ENCODE data around the gene TBC1D22A. TPM values are rescaled to one million over a fixed set of nuclear protein-coding genes. Genes with fewer than 3 reads are reported as not detected.

The TBC1D22A gene
- total RNA-seq, 1 donor from 2014 or later: 18.9 TPM

DNA sequence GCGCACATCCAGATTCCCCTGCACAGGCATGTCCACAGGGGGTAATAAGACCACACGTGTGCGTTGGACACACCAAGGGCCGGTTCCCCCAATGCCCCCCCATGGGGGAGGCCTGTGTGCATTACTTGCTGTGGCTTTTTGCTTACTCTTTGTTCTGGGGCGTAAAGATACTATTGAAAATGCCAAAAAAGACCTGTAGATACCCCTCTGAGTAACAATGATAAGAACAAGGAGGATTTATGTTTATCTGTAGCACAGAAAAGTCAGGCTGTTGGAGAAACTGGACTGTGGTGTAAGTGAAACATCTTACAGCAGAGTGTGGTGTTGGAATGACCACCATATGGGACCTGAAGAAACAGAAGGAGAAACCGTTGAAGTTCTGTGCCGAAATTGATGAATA, 103.2 kb downstream of the TBC1D22A start:
- no peaks in the 10 kb centered on the region for H3K27me3 Mint-ChIP-seq (ENCODE audit: low read depth)
- DNase-seq (ENCODE audit: low spot score): no peak
- no peak overlapping the region for H3K4me3 Mint-ChIP-seq (ENCODE audit: unreplicated experiment)
- H3K36me3 Mint-ChIP-seq (ENCODE audit: low read depth): peaks cover 3% of the 10 kb centered on the region
- H3K27ac Mint-ChIP-seq (ENCODE audit: unreplicated experiment): no peak overlapping the region
- H3K4me1 Mint-ChIP-seq (ENCODE audit: low read depth): peaks cover 8% of the 10 kb centered on the region
- peaks cover 3% of the 10 kb centered on the region for H3K9me3 Mint-ChIP-seq (ENCODE audit: low read depth)
- TF ChIP-seq, protein P1, sequence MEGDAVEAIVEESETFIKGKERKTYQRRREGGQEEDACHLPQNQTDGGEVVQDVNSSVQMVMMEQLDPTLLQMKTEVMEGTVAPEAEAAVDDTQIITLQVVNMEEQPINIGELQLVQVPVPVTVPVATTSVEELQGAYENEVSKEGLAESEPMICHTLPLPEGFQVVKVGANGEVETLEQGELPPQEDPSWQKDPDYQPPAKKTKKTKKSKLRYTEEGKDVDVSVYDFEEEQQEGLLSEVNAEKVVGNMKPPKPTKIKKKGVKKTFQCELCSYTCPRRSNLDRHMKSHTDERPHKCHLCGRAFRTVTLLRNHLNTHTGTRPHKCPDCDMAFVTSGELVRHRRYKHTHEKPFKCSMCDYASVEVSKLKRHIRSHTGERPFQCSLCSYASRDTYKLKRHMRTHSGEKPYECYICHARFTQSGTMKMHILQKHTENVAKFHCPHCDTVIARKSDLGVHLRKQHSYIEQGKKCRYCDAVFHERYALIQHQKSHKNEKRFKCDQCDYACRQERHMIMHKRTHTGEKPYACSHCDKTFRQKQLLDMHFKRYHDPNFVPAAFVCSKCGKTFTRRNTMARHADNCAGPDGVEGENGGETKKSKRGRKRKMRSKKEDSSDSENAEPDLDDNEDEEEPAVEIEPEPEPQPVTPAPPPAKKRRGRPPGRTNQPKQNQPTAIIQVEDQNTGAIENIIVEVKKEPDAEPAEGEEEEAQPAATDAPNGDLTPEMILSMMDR (IDR thresholded peaks at IDR 0.05): no peak

DNA sequence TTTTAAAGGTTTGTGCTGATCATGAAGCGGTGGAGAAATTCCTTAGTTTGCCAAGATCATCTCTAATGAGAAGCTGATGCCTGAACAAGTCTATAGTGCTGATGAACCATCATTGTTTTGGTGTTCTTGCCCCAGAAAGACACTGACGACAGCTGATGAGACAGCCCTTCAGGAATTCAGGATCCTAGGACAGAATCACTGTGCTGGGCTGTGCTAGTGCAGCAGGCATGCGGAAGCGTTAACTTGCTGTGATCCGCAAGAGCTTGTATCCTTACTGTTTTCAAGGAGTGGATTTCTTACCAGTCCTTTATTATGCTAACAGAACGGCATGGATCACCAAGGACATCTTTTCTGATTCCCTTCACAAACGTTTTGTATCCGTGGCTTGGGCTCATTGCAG, 104.1 kb downstream of the TBC1D22A start:
- Mint-ChIP-seq H3K27me3 (ENCODE audit: low read depth) (no peaks in the 10 kb centered on the region), H3K27ac (ENCODE audit: unreplicated experiment) (peak overlapping the region; percentile 64)
- no peak for DNase-seq (ENCODE audit: low spot score)

DNA sequence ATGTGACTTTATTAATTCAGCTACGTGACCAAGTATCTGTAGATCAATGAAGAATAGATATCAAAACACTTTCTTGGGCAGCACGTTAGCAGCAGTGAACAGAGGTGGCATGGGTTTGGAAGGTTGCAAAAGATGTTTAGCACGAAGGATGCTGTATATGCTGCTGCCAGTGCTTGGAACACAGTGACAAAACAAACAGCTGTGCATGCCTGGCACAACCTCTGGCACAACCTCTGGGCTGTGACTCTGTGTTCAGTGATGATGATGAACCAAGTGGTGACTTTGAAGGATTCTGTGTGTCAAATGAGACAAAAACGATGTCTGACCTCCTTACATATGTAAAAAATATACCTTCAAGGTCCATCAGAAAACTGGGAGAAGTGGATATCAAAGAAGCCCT, 104.7 kb downstream of the TBC1D22A start:
- H3K27ac Mint-ChIP-seq (ENCODE audit: unreplicated experiment): peak overlapping the region; percentile 5
- H3K4me3 Mint-ChIP-seq (ENCODE audit: unreplicated experiment): no peak overlapping the region
- H3K9me3 Mint-ChIP-seq (ENCODE audit: low read depth): peaks cover 16% of the 10 kb centered on the region
- TF ChIP-seq, protein P1 (IDR thresholded peaks at IDR 0.05): no peak
- H3K27me3 Mint-ChIP-seq (ENCODE audit: low read depth): no peaks in the 10 kb centered on the region
- no peak for DNase-seq (ENCODE audit: low spot score)
- peaks cover 16% of the 10 kb centered on the region for H3K36me3 Mint-ChIP-seq (ENCODE audit: low read depth)
- peaks cover 8% of the 10 kb centered on the region for H3K4me1 Mint-ChIP-seq (ENCODE audit: low read depth)

More for the DNA sequence above, 104.1 kb downstream of the TBC1D22A start:
- peaks cover 13% of the 10 kb centered on the region for H3K36me3 Mint-ChIP-seq (ENCODE audit: low read depth)
- H3K4me1 Mint-ChIP-seq (ENCODE audit: low read depth): peaks cover 8% of the 10 kb centered on the region
- peaks cover 12% of the 10 kb centered on the region for H3K9me3 Mint-ChIP-seq (ENCODE audit: low read depth)
- TF ChIP-seq, protein P1 (IDR thresholded peaks at IDR 0.05): no peak
- no peak overlapping the region for H3K4me3 Mint-ChIP-seq (ENCODE audit: unreplicated experiment)

DNA sequence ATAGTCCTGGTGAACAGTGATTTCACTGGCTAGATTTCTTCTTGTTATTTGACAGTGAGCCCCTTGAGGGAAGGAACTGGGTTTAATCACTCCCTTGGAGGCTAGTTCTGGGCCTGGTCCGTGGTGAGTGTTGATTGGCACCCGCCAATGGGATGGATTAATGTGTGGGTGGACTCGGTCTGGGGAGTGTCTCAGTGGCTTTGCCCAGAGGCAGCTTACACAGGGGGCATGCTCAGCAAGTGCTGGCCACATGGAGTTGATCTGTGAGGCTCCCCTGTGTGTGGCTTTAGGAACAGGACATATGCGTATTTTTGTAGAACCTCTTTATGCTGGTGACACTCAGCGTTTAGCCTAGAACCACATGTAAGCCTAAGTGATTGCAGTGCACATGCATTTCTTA, 106.9 kb downstream of the TBC1D22A start:
- H3K27me3 Mint-ChIP-seq (ENCODE audit: low read depth): no peaks in the 10 kb centered on the region
- TF ChIP-seq, protein P1 (IDR thresholded peaks at IDR 0.05): no peak
- H3K27ac Mint-ChIP-seq (ENCODE audit: unreplicated experiment): no peak overlapping the region
- peaks cover 29% of the 10 kb centered on the region for H3K9me3 Mint-ChIP-seq (ENCODE audit: low read depth)
- no peak for DNase-seq (ENCODE audit: low spot score)
- peaks cover 8% of the 10 kb centered on the region for H3K4me1 Mint-ChIP-seq (ENCODE audit: low read depth)
- peaks cover 25% of the 10 kb centered on the region for H3K36me3 Mint-ChIP-seq (ENCODE audit: low read depth)
- H3K4me3 Mint-ChIP-seq (ENCODE audit: unreplicated experiment): no peak overlapping the region

DNA sequence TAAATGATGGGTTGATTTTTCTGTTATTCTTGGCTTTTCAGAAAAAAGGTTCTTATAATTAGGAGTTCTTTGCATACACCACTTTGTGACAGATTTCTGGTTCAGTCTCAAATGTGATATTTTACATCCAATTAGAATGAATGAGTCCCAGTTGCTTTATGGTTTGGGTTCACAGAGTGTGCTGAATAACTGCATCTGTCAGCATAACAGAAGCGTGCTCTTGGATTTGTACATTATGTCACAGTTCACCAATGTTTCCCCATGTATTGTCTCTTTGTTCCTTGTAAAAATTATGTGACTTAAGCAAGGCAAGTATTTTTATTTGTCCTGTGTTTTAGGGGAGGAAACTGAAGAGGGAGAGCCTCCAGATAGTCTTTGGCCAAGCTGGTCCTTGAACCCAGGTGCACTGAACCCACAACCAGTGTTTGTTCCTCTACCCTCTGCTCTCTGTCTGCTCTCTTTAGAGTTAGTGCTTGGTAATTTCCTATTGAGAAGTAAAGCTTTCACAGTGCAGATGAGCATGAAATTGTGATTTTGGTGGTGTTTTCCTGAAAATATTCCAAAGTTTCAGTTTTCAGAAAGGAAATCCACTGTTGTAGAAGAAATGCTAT, 107.5 kb downstream of the TBC1D22A start:
- no peak overlapping the region for H3K27ac Mint-ChIP-seq (ENCODE audit: unreplicated experiment)
- no peak overlapping the region for H3K4me3 Mint-ChIP-seq (ENCODE audit: unreplicated experiment)
- DNase-seq (ENCODE audit: low spot score): no peak
- H3K9me3 Mint-ChIP-seq (ENCODE audit: low read depth): peaks cover 29% of the 10 kb centered on the region
- H3K27me3 Mint-ChIP-seq (ENCODE audit: low read depth): no peaks in the 10 kb centered on the region
- TF ChIP-seq, protein P1 (IDR thresholded peaks at IDR 0.05): no peak
- peaks cover 25% of the 10 kb centered on the region for H3K36me3 Mint-ChIP-seq (ENCODE audit: low read depth)
- peaks cover 8% of the 10 kb centered on the region for H3K4me1 Mint-ChIP-seq (ENCODE audit: low read depth)
